Endothelial cell of umbilical vein (primary cell): Measurements from ENCODE around the gene HLX. TPM values are rescaled to one million over a fixed set of nuclear protein-coding genes. Genes with fewer than 3 reads are reported as not detected.

Source experiments
- BruUV-seq: library from RNA; stranded (reverse); fragments of 400-500 nt; replicated peaks from 2 replicates; lab custom pipeline; 2021; lab: Mats Ljungman, UMichigan
- CTCF ChIA-PET: fragments of 300-600, 350-600 bp; sonication (Branson Sonifier 250); formaldehyde crosslinking; loops from one replicate; lab custom pipeline; 2021; ENCODE audit warnings: antibody characterized with exemption, inconsistent platforms; lab: Charles Lee
- POLR2A ChIA-PET: fragments of 300-600, 350-600 bp; sonication (Branson Sonifier 250); formaldehyde crosslinking; loops from one replicate; lab custom pipeline; 2021; ENCODE audit warnings: antibody characterized with exemption, inconsistent platforms; lab: Charles Lee
- DNase-seq: peaks from one replicate; pipeline ENCODE4 v3.0.0-alpha.2; 2011; ENCODE audit warnings: low read depth, low spot score
- FAIRE-seq: peaks from 2 replicates; lab custom pipeline; 2011; peaks lifted over from hg19 to GRCh38; lab: Jason Lieb, UNC
- H2AFZ ChIP-seq: 2 replicates; pipeline ENCODE4 v1.6.0; 2012; ENCODE audit warnings: low read depth, low read length, control low read depth, inconsistent platforms
- H3K27ac ChIP-seq: 2 replicates; pipeline ENCODE4 v1.5.1; 2011; ENCODE audit warnings: low read depth, mild to moderate bottlenecking, control low read depth, low read length, moderate library complexity; ENCODE audit not compliant: insufficient read depth
- H3K27me3 ChIP-seq, 2 experiments: 2 replicates each; pipeline versions ENCODE4 v1.6.0 to v1.6.1; 2011; ENCODE audit warnings: low read length in 2 of 2, mixed read lengths in 1 of 2; ENCODE audit not compliant: control insufficient read depth in 2 of 2, insufficient read depth in 2 of 2
- H3K36me3 ChIP-seq, 2 experiments: 2 replicates in 1 of 2; 3 replicates in 1 of 2; pipeline ENCODE4 v1.5.1; 2011; ENCODE audit warnings: low read length in 2 of 2, mild to moderate bottlenecking in 1 of 2, moderate library complexity in 1 of 2; ENCODE audit not compliant: control insufficient read depth in 2 of 2, insufficient read depth in 2 of 2; ENCODE audit errors: extremely low read depth in 1 of 2
- H3K4me1 ChIP-seq: 3 replicates; pipeline ENCODE4 v1.5.1; 2011; ENCODE audit warnings: mild to moderate bottlenecking, low read length; ENCODE audit not compliant: control insufficient read depth, insufficient read depth; ENCODE audit errors: extremely low read depth
- H3K4me2 ChIP-seq: 2 replicates; pipeline ENCODE4 v1.6.1; 2011; ENCODE audit warnings: low read length, control low read depth, mixed read lengths; ENCODE audit not compliant: insufficient read depth
- H3K4me3 ChIP-seq, 3 experiments: fragments of 200-600 bp in 1 of 3; sonication (generic), shearing (Covaris generic) in 1 of 3; replicated peaks in 1 of 3; 2 replicates each; pipeline ENCODE4 v1.5.1; 2011 to 2016; ENCODE audit warnings: control low read depth in 3 of 3, low read length in 3 of 3, mild to moderate bottlenecking in 2 of 3, inconsistent platforms in 1 of 3, low read depth in 1 of 3, moderate library complexity in 1 of 3; ENCODE audit not compliant: insufficient read depth in 1 of 3
- H3K79me2 ChIP-seq: 2 replicates; pipeline ENCODE4 v1.6.0; 2012; ENCODE audit warnings: low read length, inconsistent platforms; ENCODE audit not compliant: control insufficient read depth, insufficient read depth
- H3K9ac ChIP-seq: replicated peaks from 2 replicates; pipeline ENCODE3; 2011; ENCODE audit warnings: low read length, control low read depth; ENCODE audit not compliant: insufficient read depth; ENCODE audit errors: extremely low read depth
- H3K9me1 ChIP-seq: replicated peaks from 3 replicates; pipeline ENCODE4 v1.6.0; 2011; ENCODE audit warnings: mild to moderate bottlenecking, low read length; ENCODE audit not compliant: control insufficient read depth, insufficient read depth; ENCODE audit errors: extremely low read depth
- H3K9me3 ChIP-seq: replicated peaks from 2 replicates; pipeline ENCODE4 v1.5.1; 2012; ENCODE audit warnings: low read length, inconsistent platforms; ENCODE audit not compliant: control insufficient read depth, insufficient read depth
- H4K20me1 ChIP-seq: replicated peaks from 2 replicates; pipeline ENCODE3; 2011; ENCODE audit warnings: mild to moderate bottlenecking, low read length; ENCODE audit not compliant: control insufficient read depth, insufficient read depth; ENCODE audit errors: extremely low read depth
- EZH2 ChIP-seq: IDR thresholded peaks from 2 replicates; pipeline ENCODE4 v1.6.1; 2012; ENCODE audit warnings: borderline replicate concordance, low read depth, mild to moderate bottlenecking, moderate library complexity, low read length, inconsistent platforms; ENCODE audit not compliant: severe bottlenecking
- GATA2 ChIP-seq: IDR thresholded peaks from 2 replicates; pipeline ENCODE4 v1.7.0; 2011; ENCODE audit warnings: low read depth, mild to moderate bottlenecking, moderate library complexity, mixed read lengths, low read length; ENCODE audit not compliant: insufficient read length, insufficient read depth
- MAX ChIP-seq: IDR thresholded peaks from 2 replicates; pipeline ENCODE4 v1.6.1; 2011; ENCODE audit not compliant: insufficient read depth, insufficient read length
- MYC ChIP-seq: IDR thresholded peaks from one replicate; pipeline ENCODE4 v1.6.1; 2011; ENCODE audit warnings: mild to moderate bottlenecking, low read depth, low read length
- POLR2A ChIP-seq: IDR thresholded peaks from 2 replicates; pipeline ENCODE4 v1.6.1; 2012; ENCODE audit warnings: low read depth, mild to moderate bottlenecking, control low read depth, low read length
- dilution Hi-C: fragments of 300-500 bp; cut with MboI; formaldehyde crosslinking; loops from one replicate; pipeline ENCODE4 v1.15.0; 2019; ENCODE audit warnings: low sequenced_read_pairs; ENCODE audit not compliant: extremely low pct_ligation_motif_present
- intact Hi-C: fragments of 100-400 bp; cut with micrococcal nuclease; formaldehyde crosslinking; loops from one replicate; pipeline ENCODE4 v1.10.0; 2022
- polyA plus RNA-seq, 4 experiments: library from polyadenylated mRNA; depleted of rRNA in 3 of 4; stranded (reverse) in 3 of 4; unstranded in 1 of 4; fragments of >200 nt; gene quantifications; 2 replicates each; pipeline versions ENCODE4 v1.2.1 to v1.2.3, GENCODE V29; 2011 to 2012; ENCODE audit warnings: missing spikeins in 1 of 4
- total RNA-seq: library from RNA; stranded (reverse); gene quantifications from 2 replicates; pipeline ENCODE4 v1.2.3, GENCODE V29; 2021

Gene HLX
- total and polyA plus RNA-seq, 2 donors (not counting 3 experiments of a cell fraction or from before 2014, with no cell fraction given), result 7.5 to 39.1 TPM

- Histone ChIP-seq H2AFZ (peak overlapping the region; percentile 6), H3K9ac (peak overlapping the region; percentile 67), H3K36me3 (peaks cover 0 to 4% of the 10 kb centered on the region in 2 experiments), H3K9me1 (no peaks in the 10 kb centered on the region), H3K27ac (no peak overlapping the region), H4K20me1 (peaks cover 2% of the 10 kb centered on the region), H3K4me1 (peaks cover 30% of the 10 kb centered on the region), H3K4me2 (peak overlapping the region; percentile 66), H3K79me2 (no peaks in the 10 kb centered on the region), H3K4me3 (peak overlapping the region; percentile 27 to 82 (median 80)), H3K9me3 (no peaks in the 10 kb centered on the region), H3K27me3 (peaks cover 7 to 17% of the 10 kb centered on the region in 2 experiments)
- no TSS peak for BruUV-seq
- dilution Hi-C loops, result no loop called here
- no peak for TF ChIP-seq MYC
- no peak for TF ChIP-seq MAX
- no peak for TF ChIP-seq POLR2A
- peak; percentile 50 for TF ChIP-seq EZH2
- no peak for TF ChIP-seq GATA2
- ChIA-PET CTCF (interaction anchor here (2.0 kb wide), 1 partner anchor 9 kb away, joined by 5 read pairs; no protein-coding TSS in a partner anchor), POLR2A (no interaction called here)
- no peak for DNase-seq
- FAIRE-seq, result no peak
- intact Hi-C loops, result no loop called here
Observed at GRCh38 chr1:220880726-220881506, 1.7 kb downstream of the HLX start.
